ENCODE results near the gene PPP1R2.
A peak's percentile ranks its signal among the peaks of the same experiment; 100 is the strongest.

The PPP1R2 gene

GRCh38 chr3:195563317-195563716 lies 20.2 kb upstream of the PPP1R2 start:
- no peak for DNase-seq

- no peak for DNase-seq
Measured at GRCh38 chr3:195559723-195560409, 16.7 kb upstream of the PPP1R2 start.

- DNase-seq: peak; percentile 27
Measured at GRCh38 chr3:195558602-195559001, 15.5 kb upstream of the PPP1R2 start.

- DNase-seq: no peak
Measured at GRCh38 chr3:195557322-195557721, 14.2 kb upstream of the PPP1R2 start.

- peak; percentile 45 for DNase-seq
Measured at GRCh38 chr3:195556390-195556789, 13.3 kb upstream of the PPP1R2 start.

GRCh38 chr3:195555110-195555509 lies 12.0 kb upstream of the PPP1R2 start:
- DNase-seq: no peak

- no peak for DNase-seq
Measured at GRCh38 chr3:195554458-195554857, 11.3 kb upstream of the PPP1R2 start.

GRCh38 chr3:195553268-195553667 lies 10.1 kb upstream of the PPP1R2 start:
- no peak for DNase-seq

GRCh38 chr3:195551381-195551978 lies 8.4 kb upstream of the PPP1R2 start:
- DNase-seq: no peak

- no peak for DNase-seq
Measured at GRCh38 chr3:195550723-195551122, 7.6 kb upstream of the PPP1R2 start.

GRCh38 chr3:195549931-195550519 lies 6.9 kb upstream of the PPP1R2 start:
- no peak for DNase-seq

GRCh38 chr3:195548987-195549386 lies 5.9 kb upstream of the PPP1R2 start:
- DNase-seq: no peak

GRCh38 chr3:195548501-195548900 lies 5.4 kb upstream of the PPP1R2 start:
- DNase-seq: no peak

- DNase-seq: no peak
Measured at GRCh38 chr3:195548006-195548405, 4.9 kb upstream of the PPP1R2 start.

GRCh38 chr3:195546130-195546560 lies 3.0 kb upstream of the PPP1R2 start:
- DNase-seq: no peak

GRCh38 chr3:195544634-195545033 lies 1.5 kb upstream of the PPP1R2 start:
- no peak for DNase-seq

GRCh38 chr3:195544230-195544536 lies 1.1 kb upstream of the PPP1R2 start:
- no peak for DNase-seq

GRCh38 chr3:195543500-195544229 lies 540 bp upstream of the PPP1R2 start:
- DNase-seq: no peak

GRCh38 chr3:195542316-195542697 lies 818 bp downstream of the PPP1R2 start:
- DNase-seq: peak; percentile 48

GRCh38 chr3:195540511-195540910 lies 2.6 kb downstream of the PPP1R2 start:
- no peak for DNase-seq

- DNase-seq: no peak
Measured at GRCh38 chr3:195540027-195540426, 3.1 kb downstream of the PPP1R2 start.

GRCh38 chr3:195539479-195539878 lies 3.6 kb downstream of the PPP1R2 start:
- DNase-seq: no peak

- no peak for DNase-seq
Measured at GRCh38 chr3:195537995-195538394, 5.1 kb downstream of the PPP1R2 start.

GRCh38 chr3:195535293-195535692 lies 7.8 kb downstream of the PPP1R2 start:
- no peak for DNase-seq

All from hematopoietic multipotent progenitor cell treated with erythropoietin and hydrocortisone succinate and interleukin-3 and kit ligand, for 8 days (in vitro differentiated cells).